Activated CD4-positive, CD25-positive, alpha-beta regulatory T cell treated with anti-CD3 and anti-CD28 coated beads, Interleukin-2, amount 50 U/mL, for 24 hours (primary cell): Measurements from ENCODE around the gene TUBE1.
A peak's percentile ranks its signal among the peaks of the same experiment; 100 is the strongest.
"Not testable (repeated sequence)": the region's sequence is repeated elsewhere in the genome, so short reads cannot be mapped to it uniquely, and the experiment has no call there.

Source experiments
- ATAC-seq, 2 donors: fragments of 150-1000 bp; cut with Tn5 transposase; one replicate each; pipeline ENCODE4 v1.10.0; 2021; ENCODE audit warnings: mild to moderate bottlenecking in 1 of 2, moderate library complexity in 1 of 2

TUBE1 gene, protein sequence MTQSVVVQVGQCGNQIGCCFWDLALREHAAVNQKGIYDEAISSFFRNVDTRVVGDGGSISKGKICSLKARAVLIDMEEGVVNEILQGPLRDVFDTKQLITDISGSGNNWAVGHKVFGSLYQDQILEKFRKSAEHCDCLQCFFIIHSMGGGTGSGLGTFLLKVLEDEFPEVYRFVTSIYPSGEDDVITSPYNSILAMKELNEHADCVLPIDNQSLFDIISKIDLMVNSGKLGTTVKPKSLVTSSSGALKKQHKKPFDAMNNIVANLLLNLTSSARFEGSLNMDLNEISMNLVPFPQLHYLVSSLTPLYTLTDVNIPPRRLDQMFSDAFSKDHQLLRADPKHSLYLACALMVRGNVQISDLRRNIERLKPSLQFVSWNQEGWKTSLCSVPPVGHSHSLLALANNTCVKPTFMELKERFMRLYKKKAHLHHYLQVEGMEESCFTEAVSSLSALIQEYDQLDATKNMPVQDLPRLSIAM

DNA sequence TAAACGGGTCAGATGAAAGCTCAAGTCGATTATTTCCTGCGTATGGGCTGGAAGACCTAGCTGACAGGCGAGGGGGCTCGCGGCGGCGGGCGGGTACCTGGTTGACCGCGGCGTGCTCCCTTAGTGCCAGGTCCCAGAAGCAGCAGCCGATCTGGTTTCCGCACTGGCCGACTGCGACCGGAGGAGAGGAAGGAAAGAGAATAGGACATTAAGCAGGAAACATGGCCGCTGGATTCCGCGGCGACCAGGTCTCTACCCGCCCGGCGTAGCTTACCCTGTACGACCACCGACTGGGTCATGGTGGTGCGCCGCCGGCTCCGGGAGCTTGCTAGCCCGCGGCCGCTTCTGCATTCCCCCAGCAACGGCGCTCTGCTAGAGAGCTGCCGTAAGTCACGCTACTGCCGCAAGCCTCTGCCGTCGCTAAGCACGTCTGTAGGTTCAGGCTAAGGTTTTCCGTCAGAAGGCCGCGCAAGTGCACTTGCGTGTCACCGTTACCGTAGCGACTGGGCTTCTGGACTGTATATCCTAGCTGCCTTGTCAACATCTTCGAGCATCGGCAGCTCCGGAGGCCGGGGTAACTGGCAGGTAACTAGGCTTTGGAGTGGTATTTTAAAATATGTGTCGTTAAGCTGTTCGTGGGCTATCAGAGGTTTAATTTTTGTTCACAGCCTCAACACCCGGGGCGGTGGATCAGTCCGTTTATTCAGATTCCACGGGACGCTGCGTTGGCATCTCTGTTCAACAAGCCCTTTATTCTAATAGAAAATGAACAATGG is at the start of gene TUBE1, which contains the start of gene FAM229B:
TSS of gene TUBE1 (minus strand) at position 347 of the 776 bp plus-strand sequence. CDS start at position 299, 48 bp downstream.
TSS of gene FAM229B (plus strand) at position 456 of the 776 bp plus-strand sequence. CDS start 11,693 bp downstream, outside the sequence.
- peak; percentile 94 to 98 for ATAC-seq

- ATAC-seq = no peak
These were observed 43.6 kb upstream of the TUBE1 start for GRCh38 chr6:112130878-112131277.

GRCh38 chr6:112128208-112128607 is 40.9 kb upstream of the TUBE1 start:
- no peak for ATAC-seq

DNA sequence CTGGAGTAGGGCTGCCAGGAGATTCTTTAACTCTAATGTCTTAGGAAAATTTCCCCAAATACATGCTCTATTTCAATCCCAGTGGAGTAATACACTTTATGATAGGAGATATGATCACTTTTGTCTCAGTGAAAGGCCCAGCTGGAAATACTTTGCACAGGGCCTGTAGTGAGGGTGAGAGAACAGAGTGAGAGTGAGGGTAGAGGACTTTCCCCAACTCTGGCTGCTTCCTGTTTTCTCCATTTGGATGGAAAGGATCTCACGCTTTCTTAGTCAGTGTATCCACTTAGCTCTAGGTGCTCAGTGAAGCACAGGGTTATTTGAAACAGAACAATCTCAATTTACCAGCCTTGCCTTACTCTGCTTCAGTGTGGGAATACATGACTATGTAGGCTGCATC is 36.7 kb upstream of the TUBE1 start:
- ATAC-seq = no peak

- ATAC-seq = no peak
These were observed 35.5 kb upstream of the TUBE1 start for GRCh38 chr6:112122756-112123155.

DNA sequence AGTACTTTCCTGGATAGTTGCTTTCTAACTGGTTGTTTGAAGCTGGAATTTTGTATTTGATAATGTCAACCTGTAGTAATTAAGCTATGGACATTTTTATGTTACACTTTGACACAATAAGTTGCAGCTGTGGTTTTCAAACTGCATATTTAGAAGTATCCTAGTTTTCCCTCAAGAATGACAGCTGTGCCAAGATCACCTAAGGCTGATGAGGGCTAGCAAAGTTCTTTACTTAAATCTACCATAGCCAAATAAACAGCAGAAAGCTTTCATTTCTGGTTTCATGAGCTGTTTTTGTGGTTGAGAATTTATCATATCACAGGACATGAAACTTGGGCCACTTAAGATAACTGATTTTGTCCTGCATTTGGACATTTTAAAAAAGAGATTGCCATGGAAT is 30.8 kb upstream of the TUBE1 start:
- no peak for ATAC-seq

DNA sequence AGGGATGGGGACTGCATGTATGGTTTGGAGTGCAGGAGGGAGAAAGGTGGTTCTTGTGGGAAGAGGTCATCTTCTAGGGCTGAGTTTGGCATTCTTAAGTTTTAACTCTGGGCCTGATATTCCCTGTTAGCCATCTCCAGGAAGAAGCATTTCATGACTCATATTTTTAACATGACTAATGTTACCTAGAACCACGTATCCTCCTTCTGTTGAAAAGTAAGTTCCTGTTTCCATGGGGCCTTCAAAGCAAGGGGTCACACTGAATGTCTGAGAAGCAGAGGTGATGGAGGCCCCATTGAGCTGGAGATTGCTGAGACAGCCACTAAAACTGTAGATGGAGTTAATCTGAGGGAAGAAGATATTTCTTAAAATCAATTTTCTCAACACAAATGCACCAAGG is 30.3 kb upstream of the TUBE1 start:
- peak; percentile 35 to 48 for ATAC-seq

- no peak for ATAC-seq
These were observed 28.9 kb upstream of the TUBE1 start for GRCh38 chr6:112116221-112116620.

DNA sequence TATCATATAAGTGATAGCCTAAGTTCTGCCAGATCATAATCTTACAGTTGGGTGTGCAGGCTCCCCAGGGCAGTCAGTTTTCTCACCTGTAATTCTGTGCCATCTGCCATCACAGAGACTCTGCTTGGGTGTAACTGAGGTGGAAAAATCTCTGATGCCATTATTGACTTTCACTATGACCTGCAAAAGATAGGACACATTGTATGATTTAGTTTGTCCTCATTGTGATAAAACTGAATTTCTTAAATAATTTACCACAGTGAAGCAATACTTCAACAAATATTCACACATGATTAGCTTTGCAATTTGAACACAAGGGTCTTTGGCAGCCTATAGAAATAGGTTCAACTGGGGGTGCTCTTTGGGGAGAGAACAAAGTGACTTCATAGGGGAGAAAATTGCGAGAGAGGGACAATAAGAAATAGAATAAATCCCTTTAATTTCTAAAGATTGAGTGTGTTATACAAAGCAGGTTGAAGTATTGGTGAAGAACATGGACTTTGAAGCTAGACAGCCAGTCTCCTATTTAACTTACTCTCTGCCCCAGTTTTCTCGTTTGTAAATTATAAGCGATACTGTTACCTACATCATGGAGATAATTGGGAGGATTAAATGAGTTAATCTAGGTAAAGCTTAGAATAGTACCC is 27.4 kb upstream of the TUBE1 start:
- ATAC-seq = no peak

GRCh38 chr6:112113918-112114317 is 26.6 kb upstream of the TUBE1 start:
- no peak for ATAC-seq

- ATAC-seq = no peak
These were observed 26.1 kb upstream of the TUBE1 start for GRCh38 chr6:112113431-112113830.

DNA sequence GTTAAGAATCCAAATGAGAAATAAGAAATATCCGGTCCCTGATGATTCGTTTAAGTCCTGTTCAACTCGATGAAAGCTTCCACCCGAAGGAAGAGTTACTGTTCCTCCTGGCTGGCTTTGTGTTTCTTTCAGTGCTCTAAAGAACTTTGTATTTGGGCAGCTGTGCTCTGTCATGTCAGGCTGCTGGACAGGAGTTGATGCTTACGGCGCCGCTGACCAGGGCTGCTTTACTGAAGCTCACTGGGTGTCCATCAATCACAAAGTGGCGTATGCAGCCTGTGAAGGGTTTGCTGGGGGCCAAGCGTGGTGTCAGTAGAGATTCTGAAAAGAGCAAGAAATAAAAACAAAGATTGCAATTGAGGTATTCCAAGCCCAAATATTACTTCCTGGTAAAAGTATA is 22.0 kb upstream of the TUBE1 start:
- no peak for ATAC-seq

GRCh38 chr6:112106562-112106961 is 19.3 kb upstream of the TUBE1 start:
- ATAC-seq = no peak

- ATAC-seq = not testable (repeated sequence)
These were observed 18.7 kb upstream of the TUBE1 start for GRCh38 chr6:112106026-112106425.

DNA sequence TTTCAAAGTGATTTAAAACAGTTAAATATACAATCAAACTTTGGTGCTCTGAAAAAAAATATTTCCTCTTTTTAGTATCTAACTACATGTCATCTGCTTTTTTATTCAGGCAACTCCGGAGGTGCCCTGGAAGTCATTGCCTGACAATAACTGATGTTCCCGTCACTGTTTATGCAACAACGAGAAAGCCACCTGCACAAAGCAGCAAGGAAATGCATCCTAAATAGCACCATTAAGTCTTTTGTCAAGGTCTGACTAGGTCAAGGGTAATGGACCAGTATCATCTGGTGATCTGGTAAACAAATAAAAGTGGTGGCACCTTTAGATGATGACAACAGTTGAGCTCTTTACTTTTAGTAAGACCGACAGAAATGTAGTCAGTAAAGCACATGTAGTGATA is 13.3 kb upstream of the TUBE1 start:
- ATAC-seq = no peak

- no peak for ATAC-seq
These were observed 9.6 kb upstream of the TUBE1 start for GRCh38 chr6:112096901-112097300.

DNA sequence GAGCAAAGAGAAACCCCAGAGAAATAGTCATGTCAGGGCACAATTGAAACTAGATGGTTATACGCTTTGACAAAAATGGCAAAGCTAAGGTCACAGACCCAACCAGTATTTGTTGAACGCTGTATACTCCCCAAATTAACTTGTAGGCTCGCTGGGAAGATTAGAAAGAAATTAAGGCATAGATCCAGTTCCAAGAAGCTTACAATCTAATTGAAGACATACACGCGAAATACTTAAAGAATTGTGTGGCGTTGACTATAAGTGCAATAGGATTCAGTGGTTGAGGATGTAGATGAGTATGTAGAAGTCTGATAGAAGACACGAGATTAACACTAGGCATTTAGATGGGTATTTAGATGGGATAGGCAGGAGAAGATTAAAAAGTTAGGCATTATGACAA is 634 bp upstream of the TUBE1 start:
- no peak for ATAC-seq

- peak in 1 of 2 donors; percentile 0 for ATAC-seq
These were observed 542 bp downstream of the TUBE1 start for GRCh38 chr6:112086744-112087135.

DNA sequence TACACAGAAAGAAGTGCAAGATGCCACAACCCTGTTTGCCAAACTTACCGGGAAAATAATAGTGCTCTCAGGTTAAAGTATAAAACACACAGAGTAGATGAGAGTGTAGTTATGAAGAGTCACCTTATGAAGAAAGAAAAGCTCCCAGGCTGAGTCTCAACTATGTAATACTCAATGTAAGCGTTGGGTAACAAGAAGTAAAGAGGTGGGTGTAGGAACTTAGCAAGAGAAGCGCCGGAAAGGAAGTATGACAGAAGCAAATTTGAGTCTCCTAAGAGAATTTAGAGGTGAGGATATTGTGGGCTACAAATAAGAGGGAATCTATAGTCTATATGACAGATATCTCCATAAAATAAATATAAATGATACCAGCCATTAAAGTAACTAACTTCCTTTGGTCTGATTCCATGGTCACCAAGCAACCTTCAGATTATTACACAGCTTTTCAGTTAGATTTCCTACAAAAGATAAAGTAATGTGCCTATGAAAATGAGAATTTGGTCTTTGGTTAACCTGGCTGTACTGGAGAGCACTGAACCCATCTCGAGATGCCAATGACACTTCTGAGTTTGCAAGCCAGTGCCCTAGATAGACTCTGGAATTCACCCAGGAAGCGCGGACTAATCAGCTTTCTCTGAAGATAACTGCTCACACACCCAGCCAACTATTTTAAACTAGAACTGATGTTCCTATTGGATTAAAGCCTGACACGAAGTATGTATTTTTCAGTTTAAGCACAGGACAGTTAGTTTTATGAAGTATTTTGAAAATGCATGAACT is 1.8 kb downstream of the TUBE1 start:
- no peak for ATAC-seq

GRCh38 chr6:112081569-112081968 is 5.7 kb downstream of the TUBE1 start:
- ATAC-seq = no peak

DNA sequence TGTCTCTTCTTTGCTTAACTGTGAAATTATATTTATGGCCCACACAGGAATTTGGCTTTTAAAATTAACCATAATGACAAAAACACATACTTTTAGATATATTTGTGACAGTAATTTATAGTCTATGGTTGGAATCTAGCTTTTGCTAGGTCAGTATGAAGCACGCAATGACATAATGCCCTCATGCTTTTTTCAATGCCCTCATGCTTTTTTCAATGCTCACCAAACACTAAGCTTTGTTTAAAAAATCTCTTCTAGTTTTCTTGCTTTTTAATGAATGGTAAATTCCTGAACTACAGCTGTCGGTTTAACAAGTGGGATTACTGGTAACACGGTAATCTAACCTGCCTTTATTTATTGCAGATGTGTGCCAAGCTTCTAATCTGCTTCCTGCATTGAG is 20.7 kb downstream of the TUBE1 start:
- ATAC-seq = no peak

DNA sequence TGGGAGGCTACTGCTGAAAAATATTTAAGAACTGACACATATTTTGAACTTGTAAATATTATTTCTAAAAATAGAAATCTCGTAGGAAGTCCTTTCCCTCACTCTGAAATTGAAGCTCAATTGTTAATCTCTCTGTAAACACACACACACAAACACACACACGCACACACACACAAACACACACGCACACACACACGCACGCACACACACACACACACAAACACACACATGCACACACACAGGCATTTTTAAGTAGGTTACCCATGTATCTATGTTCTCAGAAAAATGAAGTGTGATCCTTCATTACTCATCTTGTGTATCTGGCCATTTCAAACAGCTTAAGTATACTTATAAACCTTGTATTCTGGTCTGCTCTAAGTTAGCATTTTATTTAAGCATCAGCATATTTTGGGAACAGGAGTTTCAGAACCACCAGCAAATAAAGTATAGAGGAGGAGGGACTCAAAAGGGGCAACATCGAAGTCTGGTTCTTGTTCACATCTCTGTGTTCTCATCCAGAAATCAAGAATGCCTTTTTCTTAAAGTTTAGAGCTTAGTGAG is 21.8 kb downstream of the TUBE1 start:
- no peak for ATAC-seq
